HL-60 (cell line): ENCODE measurements around the gene CACNA2D1.

Experiments
- DNase-seq, 2 experiments: peaks; one replicate each; pipeline ENCODE4 v3.0.0-alpha.2; 2010 to 2020; ENCODE audit warnings: low read depth in 1 of 2, low spot score in 1 of 2
- H3K27ac ChIP-seq: fragments of 250-450 bp; sonication (Bioruptor Pico); replicated peaks from 2 replicates; pipeline ENCODE4 v1.5.1; 2020; ENCODE audit warnings: mild to moderate bottlenecking, moderate library complexity
- H3K27me3 ChIP-seq: fragments of 250-450 bp; sonication (Bioruptor Pico); 2 replicates; pipeline ENCODE4 v1.5.1; 2021; ENCODE audit warnings: mild to moderate bottlenecking, moderate library complexity; ENCODE audit not compliant: insufficient read depth, poor library complexity, severe bottlenecking
- H3K4me3 ChIP-seq: replicated peaks from 2 replicates; pipeline ENCODE4 v1.5.1; 2011; ENCODE audit warnings: mild to moderate bottlenecking, control low read depth, low read length; ENCODE audit not compliant: insufficient read depth
- GABPA ChIP-seq: IDR thresholded peaks from 2 replicates; pipeline ENCODE4 v1.6.1; 2012; ENCODE audit warnings: low read depth
- POLR2AphosphoS5 ChIP-seq: IDR thresholded peaks from 2 replicates; pipeline ENCODE4 v1.6.1; 2012; ENCODE audit warnings: low read depth
- SPI1 ChIP-seq: IDR thresholded peaks from 2 replicates; pipeline ENCODE4 v1.6.1; 2012; ENCODE audit warnings: low read depth, mild to moderate bottlenecking, borderline replicate concordance
- TF ChIP-seq, protein P1 (sequence below): IDR thresholded peaks from one replicate; pipeline ENCODE4 v1.5.1; 2011; ENCODE audit warnings: low read length, control low read depth, inconsistent platforms; ENCODE audit not compliant: insufficient read depth
- TF ChIP-seq, protein P2 (sequence below): IDR thresholded peaks from 2 replicates; pipeline ENCODE4 v1.6.1; 2012; ENCODE audit warnings: low read depth; ENCODE audit not compliant: insufficient replicate concordance

CACNA2D1 gene

DNA sequence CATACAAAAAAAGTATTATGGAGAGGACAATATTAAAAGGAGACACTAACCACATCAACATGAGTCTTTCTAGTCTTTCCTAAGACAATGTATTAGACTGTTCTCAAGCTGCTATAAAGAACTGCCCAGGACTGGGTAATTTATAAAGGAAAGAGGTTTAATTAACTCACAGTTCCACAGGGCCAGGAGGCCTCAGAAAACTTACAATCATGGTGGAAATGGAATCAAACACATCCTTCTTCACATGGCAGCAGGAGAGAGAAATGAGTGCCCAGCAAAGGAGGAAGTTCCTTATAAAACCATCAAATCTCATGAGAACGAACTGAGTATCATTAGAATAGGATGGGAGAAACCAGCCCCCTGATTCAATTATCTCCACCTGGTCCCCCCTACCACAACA lies 25.7 kb downstream of the CACNA2D1 start:
- H3K27me3 ChIP-seq, result no peaks in the 10 kb centered on the region
- TF ChIP-seq SPI1, result no peak
- TF ChIP-seq, protein P1, sequence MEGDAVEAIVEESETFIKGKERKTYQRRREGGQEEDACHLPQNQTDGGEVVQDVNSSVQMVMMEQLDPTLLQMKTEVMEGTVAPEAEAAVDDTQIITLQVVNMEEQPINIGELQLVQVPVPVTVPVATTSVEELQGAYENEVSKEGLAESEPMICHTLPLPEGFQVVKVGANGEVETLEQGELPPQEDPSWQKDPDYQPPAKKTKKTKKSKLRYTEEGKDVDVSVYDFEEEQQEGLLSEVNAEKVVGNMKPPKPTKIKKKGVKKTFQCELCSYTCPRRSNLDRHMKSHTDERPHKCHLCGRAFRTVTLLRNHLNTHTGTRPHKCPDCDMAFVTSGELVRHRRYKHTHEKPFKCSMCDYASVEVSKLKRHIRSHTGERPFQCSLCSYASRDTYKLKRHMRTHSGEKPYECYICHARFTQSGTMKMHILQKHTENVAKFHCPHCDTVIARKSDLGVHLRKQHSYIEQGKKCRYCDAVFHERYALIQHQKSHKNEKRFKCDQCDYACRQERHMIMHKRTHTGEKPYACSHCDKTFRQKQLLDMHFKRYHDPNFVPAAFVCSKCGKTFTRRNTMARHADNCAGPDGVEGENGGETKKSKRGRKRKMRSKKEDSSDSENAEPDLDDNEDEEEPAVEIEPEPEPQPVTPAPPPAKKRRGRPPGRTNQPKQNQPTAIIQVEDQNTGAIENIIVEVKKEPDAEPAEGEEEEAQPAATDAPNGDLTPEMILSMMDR, result no peak
- TF ChIP-seq POLR2AphosphoS5, result no peak
- TF ChIP-seq, protein P2, sequence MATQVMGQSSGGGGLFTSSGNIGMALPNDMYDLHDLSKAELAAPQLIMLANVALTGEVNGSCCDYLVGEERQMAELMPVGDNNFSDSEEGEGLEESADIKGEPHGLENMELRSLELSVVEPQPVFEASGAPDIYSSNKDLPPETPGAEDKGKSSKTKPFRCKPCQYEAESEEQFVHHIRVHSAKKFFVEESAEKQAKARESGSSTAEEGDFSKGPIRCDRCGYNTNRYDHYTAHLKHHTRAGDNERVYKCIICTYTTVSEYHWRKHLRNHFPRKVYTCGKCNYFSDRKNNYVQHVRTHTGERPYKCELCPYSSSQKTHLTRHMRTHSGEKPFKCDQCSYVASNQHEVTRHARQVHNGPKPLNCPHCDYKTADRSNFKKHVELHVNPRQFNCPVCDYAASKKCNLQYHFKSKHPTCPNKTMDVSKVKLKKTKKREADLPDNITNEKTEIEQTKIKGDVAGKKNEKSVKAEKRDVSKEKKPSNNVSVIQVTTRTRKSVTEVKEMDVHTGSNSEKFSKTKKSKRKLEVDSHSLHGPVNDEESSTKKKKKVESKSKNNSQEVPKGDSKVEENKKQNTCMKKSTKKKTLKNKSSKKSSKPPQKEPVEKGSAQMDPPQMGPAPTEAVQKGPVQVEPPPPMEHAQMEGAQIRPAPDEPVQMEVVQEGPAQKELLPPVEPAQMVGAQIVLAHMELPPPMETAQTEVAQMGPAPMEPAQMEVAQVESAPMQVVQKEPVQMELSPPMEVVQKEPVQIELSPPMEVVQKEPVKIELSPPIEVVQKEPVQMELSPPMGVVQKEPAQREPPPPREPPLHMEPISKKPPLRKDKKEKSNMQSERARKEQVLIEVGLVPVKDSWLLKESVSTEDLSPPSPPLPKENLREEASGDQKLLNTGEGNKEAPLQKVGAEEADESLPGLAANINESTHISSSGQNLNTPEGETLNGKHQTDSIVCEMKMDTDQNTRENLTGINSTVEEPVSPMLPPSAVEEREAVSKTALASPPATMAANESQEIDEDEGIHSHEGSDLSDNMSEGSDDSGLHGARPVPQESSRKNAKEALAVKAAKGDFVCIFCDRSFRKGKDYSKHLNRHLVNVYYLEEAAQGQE, result no peak
- TF ChIP-seq GABPA, result no peak
- no peak for DNase-seq
- H3K4me3 ChIP-seq, result no peak overlapping the region
- H3K27ac ChIP-seq, result no peak overlapping the region

DNA sequence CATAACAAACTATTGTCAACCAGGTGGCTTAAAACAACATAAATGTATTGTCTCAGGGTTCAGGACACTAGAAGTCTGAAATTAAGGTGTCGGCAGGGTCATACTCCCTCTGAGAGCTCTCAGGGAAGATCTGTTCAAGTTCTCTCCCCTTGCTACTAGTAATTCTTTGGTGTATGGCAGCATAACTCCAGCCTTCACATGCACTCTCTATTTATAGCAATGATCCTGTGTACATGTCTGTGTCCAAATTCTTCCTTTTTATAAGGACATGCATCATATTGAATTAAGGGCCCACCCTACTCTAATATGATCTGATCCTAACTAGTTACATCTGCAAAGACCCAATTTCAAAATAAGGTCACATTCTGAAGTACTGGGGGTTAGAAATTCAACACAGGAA lies 27.2 kb downstream of the CACNA2D1 start:
- Histone ChIP-seq H3K4me3 (no peak overlapping the region), H3K27ac (no peak overlapping the region), H3K27me3 (no peaks in the 10 kb centered on the region)
- DNase-seq, result no peak
- TF ChIP-seq SPI1 (no peak), POLR2AphosphoS5 (no peak), GABPA (no peak)
- TF ChIP-seq, protein P1, result no peak
- TF ChIP-seq, protein P2, result no peak

DNA sequence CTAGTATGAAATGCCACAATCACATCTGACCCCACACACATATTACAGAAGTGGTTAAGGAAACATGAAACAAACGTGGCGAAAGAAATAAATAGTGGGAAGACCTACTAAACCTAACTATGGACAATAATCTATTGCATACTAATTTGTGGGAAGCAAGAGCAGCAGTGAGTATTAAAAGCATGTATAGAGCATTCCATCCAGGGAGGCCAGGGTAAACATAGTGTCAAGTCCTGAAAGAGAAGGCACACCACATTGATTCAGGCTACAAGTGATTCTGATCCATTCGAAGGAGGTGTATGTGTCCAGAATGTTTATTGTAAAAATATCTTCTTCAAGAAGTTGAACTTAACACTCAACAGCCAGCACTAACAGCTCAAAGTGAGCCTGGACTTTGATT lies 29.2 kb downstream of the CACNA2D1 start:
- H3K27ac ChIP-seq, result no peak overlapping the region
- no peak for DNase-seq
- H3K27me3 ChIP-seq, result no peaks in the 10 kb centered on the region
- TF ChIP-seq, protein P1, result no peak
- TF ChIP-seq SPI1 (no peak), POLR2AphosphoS5 (no peak), GABPA (no peak)
- TF ChIP-seq, protein P2, result no peak
- no peak overlapping the region for H3K4me3 ChIP-seq
